ENCODE results near the gene IRAK1BP1.
"Not testable (repeated sequence)": the region's sequence is repeated elsewhere in the genome, so short reads cannot be mapped to it uniquely, and the experiment has no call there.

- TF ChIP-seq FOXJ3 (CRISPR knock-in tag; IDR thresholded peaks at IDR 0.05; ENCODE audit: borderline replicate concordance); HMGXB4 (CRISPR knock-in tag; IDR thresholded peaks at IDR 0.05); CTCF (IDR thresholded peaks at IDR 0.05); NFYB (CRISPR knock-in tag; conservative IDR thresholded peaks at IDR 0.05; ENCODE audit: low read depth); ETV6 (CRISPR knock-in tag; IDR thresholded peaks at IDR 0.05); ATF1 (CRISPR knock-in tag; IDR thresholded peaks at IDR 0.05); USF1 (CRISPR knock-in tag; IDR thresholded peaks at IDR 0.05): not testable (repeated sequence)
Measured at GRCh38 chr6:78858339-78858938, 8.9 kb upstream of the IRAK1BP1 start.
